Measurements from ENCODE around the gene GBE1. TPM values are rescaled to one million over a fixed set of nuclear protein-coding genes. Genes with fewer than 3 reads are reported as not detected.

The GBE1 gene
- total RNA-seq, 2 experiments from 2014 or later: 3.7 to 4.4 TPM

GRCh38 chr3:81513591-81513990, 247.9 kb downstream of the GBE1 start:
- H3K4me1 ChIP-seq (ENCODE audit: insufficient read depth, low read length): no peaks in the 10 kb centered on the region
- H3K4me3 ChIP-seq (ENCODE audit: low read length): no peak overlapping the region
- Mint-ChIP-seq H3K9me3 (no peaks in the 10 kb centered on the region), H3K27ac (no peak overlapping the region), H3K4me1 (ENCODE audit: low read depth) (no peaks in the 10 kb centered on the region), H3K36me3 (ENCODE audit: low read depth) (no peaks in the 10 kb centered on the region), H3K27me3 (no peaks in the 10 kb centered on the region), H3K4me3 (no peak overlapping the region)
- no peaks in the 10 kb centered on the region for H3K36me3 ChIP-seq (ENCODE audit: insufficient read depth, low read length)
- no peak for TF ChIP-seq CTCF (IDR thresholded peaks at IDR 0.05)
- no peak overlapping the region for H3K27ac ChIP-seq (ENCODE audit: low read depth in 1 of 2, low read length in 2 of 2)
- intact Hi-C loops (cut with DNase I, micrococcal nuclease): no loop called here
- no peaks in the 10 kb centered on the region for H3K27me3 ChIP-seq (ENCODE audit: control insufficient read depth in 1 of 2, insufficient read depth in 2 of 2, low read length in 2 of 2)
- ATAC-seq (ENCODE audit: poor library complexity): no peak
- H3K9me3 ChIP-seq (ENCODE audit: control insufficient read depth in 1 of 2, insufficient read depth in 1 of 2, low read length in 2 of 2): no peaks in the 10 kb centered on the region
- CTCF ChIA-PET: no interaction called here
- no peak for DNase-seq
- POLR2A ChIA-PET: no interaction called here

GRCh38 chr3:81503026-81503425, 258.4 kb downstream of the GBE1 start:
- Histone ChIP-seq H3K4me3 (ENCODE audit: low read length) (no peak overlapping the region), H3K36me3 (ENCODE audit: insufficient read depth, low read length) (no peaks in the 10 kb centered on the region), H3K27me3 (ENCODE audit: control insufficient read depth in 1 of 2, insufficient read depth in 2 of 2, low read length in 2 of 2) (no peaks in the 10 kb centered on the region), H3K4me1 (ENCODE audit: insufficient read depth, low read length) (no peaks in the 10 kb centered on the region), H3K9me3 (ENCODE audit: control insufficient read depth in 1 of 2, insufficient read depth in 1 of 2, low read length in 2 of 2) (no peaks in the 10 kb centered on the region), H3K27ac (ENCODE audit: low read depth in 1 of 2, low read length in 2 of 2) (no peak overlapping the region)
- H3K4me3 Mint-ChIP-seq: no peak overlapping the region
- TF ChIP-seq CTCF (IDR thresholded peaks at IDR 0.05): no peak
- intact Hi-C loops (cut with DNase I, micrococcal nuclease): no loop called here
- H3K36me3 Mint-ChIP-seq (ENCODE audit: low read depth): no peaks in the 10 kb centered on the region
- H3K4me1 Mint-ChIP-seq (ENCODE audit: low read depth): no peaks in the 10 kb centered on the region
- POLR2A ChIA-PET: no interaction called here
- H3K27me3 Mint-ChIP-seq: no peaks in the 10 kb centered on the region
- H3K27ac Mint-ChIP-seq: no peak overlapping the region
- CTCF ChIA-PET: no interaction called here
- ATAC-seq (ENCODE audit: poor library complexity): no peak
- no peak for DNase-seq
- no peaks in the 10 kb centered on the region for H3K9me3 Mint-ChIP-seq

GRCh38 chr3:81502236-81502635, 259.2 kb downstream of the GBE1 start:
- POLR2A ChIA-PET: no interaction called here

More at GRCh38 chr3:81502236-81502635, 259.2 kb downstream of the GBE1 start:
- no peaks in the 10 kb centered on the region for H3K4me1 Mint-ChIP-seq (ENCODE audit: low read depth)
- no peak for TF ChIP-seq CTCF (IDR thresholded peaks at IDR 0.05)
- H3K27ac Mint-ChIP-seq: no peak overlapping the region
- H3K9me3 Mint-ChIP-seq: no peaks in the 10 kb centered on the region
- ATAC-seq (ENCODE audit: poor library complexity) (no peak), DNase-seq (no peak)
- Histone ChIP-seq H3K4me1 (ENCODE audit: insufficient read depth, low read length) (no peaks in the 10 kb centered on the region), H3K27ac (ENCODE audit: low read depth in 1 of 2, low read length in 2 of 2) (no peak overlapping the region), H3K27me3 (ENCODE audit: control insufficient read depth in 1 of 2, insufficient read depth in 2 of 2, low read length in 2 of 2) (no peaks in the 10 kb centered on the region), H3K9me3 (ENCODE audit: control insufficient read depth in 1 of 2, insufficient read depth in 1 of 2, low read length in 2 of 2) (no peaks in the 10 kb centered on the region), H3K36me3 (ENCODE audit: insufficient read depth, low read length) (no peaks in the 10 kb centered on the region), H3K4me3 (ENCODE audit: low read length) (no peak overlapping the region)
- CTCF ChIA-PET: interaction anchor here (0.6 kb wide), 1 partner anchor 10 kb away, joined by 3 read pairs; no protein-coding TSS in a partner anchor
- H3K36me3 Mint-ChIP-seq (ENCODE audit: low read depth): no peaks in the 10 kb centered on the region
- intact Hi-C loops (cut with DNase I, micrococcal nuclease): no loop called here
- no peak overlapping the region for H3K4me3 Mint-ChIP-seq
- H3K27me3 Mint-ChIP-seq: no peaks in the 10 kb centered on the region
